SK-N-SH treated with all-trans-retinoic acid at 6 μM for 48 hours (cell line): Measurements from ENCODE around the gene NCAM1.
A peak's percentile ranks its signal among the peaks of the same experiment; 100 is the strongest.

Source experiments
- ATAC-seq: fragments of 200-7000 bp; cut with Tn5 transposase; 3 replicates; pipeline ENCODE4 v1.9.1; 2020; ENCODE audit warnings: mild to moderate bottlenecking, moderate library complexity
- ARNTL ChIP-seq: fragments of 450-650 bp; formaldehyde crosslinking; IDR thresholded peaks from 2 replicates; pipeline ENCODE4 v1.5.0; 2020; ENCODE audit warnings: low read depth, mild to moderate bottlenecking, moderate library complexity, borderline replicate concordance
- BACH2 ChIP-seq: fragments of 250-450 bp; sonication (Bioruptor Pico); IDR thresholded peaks from 2 replicates; pipeline ENCODE4 v1.9.0; 2021; ENCODE audit warnings: mild to moderate bottlenecking, borderline replicate concordance
- CSDC2 ChIP-seq: fragments of 250-450 bp; sonication (Bioruptor Pico); IDR thresholded peaks from 2 replicates; pipeline ENCODE4 v1.5.0; 2020; ENCODE audit warnings: mild to moderate bottlenecking, moderate library complexity
- ESRRG ChIP-seq: fragments of 250-450 bp; sonication (Bioruptor Pico); IDR thresholded peaks from 2 replicates; pipeline ENCODE4 v1.6.1; 2021; ENCODE audit warnings: mild to moderate bottlenecking
- GLIS3 ChIP-seq: fragments of 250-450 bp; sonication (Bioruptor Pico); IDR thresholded peaks from 2 replicates; pipeline ENCODE4 v1.5.0; 2020; ENCODE audit warnings: mild to moderate bottlenecking, moderate library complexity
- ISL1 ChIP-seq: fragments of 250-450 bp; sonication (Bioruptor Pico); IDR thresholded peaks from 2 replicates; pipeline ENCODE4 v2.1.2; 2022; ENCODE audit warnings: mild to moderate bottlenecking, moderate library complexity
- OSR1 ChIP-seq: fragments of 250-450 bp; sonication (Bioruptor Pico); IDR thresholded peaks from 2 replicates; pipeline ENCODE4 v1.8.0; 2022; ENCODE audit warnings: moderate library complexity, mild to moderate bottlenecking, inconsistent platforms
- PPARA ChIP-seq: fragments of 250-450 bp; sonication (Bioruptor Pico); IDR thresholded peaks from 2 replicates; pipeline ENCODE4 v1.5.0; 2020; ENCODE audit warnings: mild to moderate bottlenecking, borderline replicate concordance
- RARB ChIP-seq: fragments of 250-450 bp; sonication (Bioruptor Pico); IDR thresholded peaks from 2 replicates; pipeline ENCODE4 v1.8.0; 2021; ENCODE audit warnings: mild to moderate bottlenecking, moderate library complexity
- SNAI2 ChIP-seq: fragments of 250-450 bp; sonication (Bioruptor Pico); IDR thresholded peaks from 2 replicates; pipeline ENCODE4 v1.5.0; 2020; ENCODE audit warnings: mild to moderate bottlenecking, moderate library complexity
- TCF4 ChIP-seq: fragments of 250-450 bp; sonication (Bioruptor Pico); IDR thresholded peaks from 2 replicates; pipeline ENCODE4 v1.8.0; 2021; ENCODE audit warnings: mild to moderate bottlenecking, moderate library complexity, borderline replicate concordance
- TOX ChIP-seq: fragments of 250-450 bp; sonication (Bioruptor Pico); IDR thresholded peaks from 2 replicates; pipeline ENCODE4 v1.8.0; 2021; ENCODE audit warnings: mild to moderate bottlenecking, moderate library complexity, borderline replicate concordance
- ZC3H10 ChIP-seq: fragments of 250-450 bp; sonication (Bioruptor Pico); IDR thresholded peaks from 2 replicates; pipeline ENCODE4 v1.5.1; 2021; ENCODE audit warnings: mild to moderate bottlenecking, moderate library complexity
- ZFP3 ChIP-seq: fragments of 250-450 bp; sonication (Bioruptor Pico); IDR thresholded peaks from 2 replicates; pipeline ENCODE4 v1.5.0; 2020; ENCODE audit warnings: mild to moderate bottlenecking, moderate library complexity
- ZFP30 ChIP-seq: fragments of 450-650 bp; formaldehyde crosslinking; IDR thresholded peaks from 2 replicates; pipeline ENCODE4 v1.5.0; 2022; ENCODE audit warnings: mild to moderate bottlenecking, moderate library complexity
- ZNF565 ChIP-seq: fragments of 450-650 bp; formaldehyde crosslinking; conservative IDR thresholded peaks from 2 replicates; pipeline ENCODE4 v1.5.0; 2020; ENCODE audit warnings: low read depth, mild to moderate bottlenecking, moderate library complexity
- ZNF70 ChIP-seq: fragments of 450-650 bp; formaldehyde crosslinking; IDR thresholded peaks from 2 replicates; pipeline ENCODE4 v1.5.0; 2020; ENCODE audit warnings: mild to moderate bottlenecking, moderate library complexity
- ZNF8 ChIP-seq: fragments of 450-650 bp; formaldehyde crosslinking; IDR thresholded peaks from 2 replicates; pipeline ENCODE4 v1.5.0; 2020; ENCODE audit warnings: mild to moderate bottlenecking, moderate library complexity
- TF ChIP-seq, protein P1 (sequence below): fragments of 250-450 bp; sonication (Bioruptor Pico); IDR thresholded peaks from 2 replicates; pipeline ENCODE4 v1.5.1; 2021; ENCODE audit warnings: mild to moderate bottlenecking, moderate library complexity
- TF ChIP-seq, protein P2 (sequence below): fragments of 250-450 bp; sonication (Bioruptor Pico); IDR thresholded peaks from 2 replicates; pipeline ENCODE4 v1.8.0; 2020; ENCODE audit warnings: mild to moderate bottlenecking, moderate library complexity, borderline replicate concordance
- TF ChIP-seq, protein P3 (sequence below): fragments of 250-450 bp; sonication (Bioruptor Pico); IDR thresholded peaks from 2 replicates; pipeline ENCODE4 v1.5.0; 2020; ENCODE audit warnings: mild to moderate bottlenecking, moderate library complexity
- TF ChIP-seq, protein P4 (sequence below): fragments of 250-450 bp; sonication (Bioruptor Pico); IDR thresholded peaks from 2 replicates; pipeline ENCODE4 v1.5.1; 2020; ENCODE audit warnings: low read depth, mild to moderate bottlenecking, moderate library complexity

The NCAM1 gene

DNA sequence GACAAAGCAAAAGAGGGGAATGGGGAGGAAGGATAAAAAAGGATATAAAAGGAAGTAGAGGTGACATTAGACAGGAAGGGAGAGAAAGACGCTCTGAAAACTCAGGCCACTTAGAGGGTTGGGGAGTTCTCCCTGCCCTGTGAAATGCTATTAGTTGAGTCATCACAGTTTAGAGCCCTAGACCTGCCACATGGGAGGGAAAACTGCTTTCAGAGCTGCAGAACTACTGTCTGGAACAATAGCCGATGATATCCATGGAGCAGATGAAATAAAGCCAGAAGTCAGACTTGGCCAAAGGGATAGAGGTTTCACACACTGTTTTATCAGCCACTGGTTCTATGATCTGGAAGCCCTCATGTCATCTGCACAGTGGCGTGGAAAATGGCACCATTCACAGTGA lies 157.9 kb downstream of the NCAM1 start:
- 0 out of 2 replicates have a peak, but pooled peaks have one; percentile 40 for TF ChIP-seq SNAI2 (CRISPR knock-in tag)
- no peak for TF ChIP-seq BACH2 (CRISPR knock-in tag)
- TF ChIP-seq ISL1 (CRISPR knock-in tag): peak; percentile 51; the same call in 1 of the 2 replicates
- ATAC-seq: peak; percentile 74

DNA sequence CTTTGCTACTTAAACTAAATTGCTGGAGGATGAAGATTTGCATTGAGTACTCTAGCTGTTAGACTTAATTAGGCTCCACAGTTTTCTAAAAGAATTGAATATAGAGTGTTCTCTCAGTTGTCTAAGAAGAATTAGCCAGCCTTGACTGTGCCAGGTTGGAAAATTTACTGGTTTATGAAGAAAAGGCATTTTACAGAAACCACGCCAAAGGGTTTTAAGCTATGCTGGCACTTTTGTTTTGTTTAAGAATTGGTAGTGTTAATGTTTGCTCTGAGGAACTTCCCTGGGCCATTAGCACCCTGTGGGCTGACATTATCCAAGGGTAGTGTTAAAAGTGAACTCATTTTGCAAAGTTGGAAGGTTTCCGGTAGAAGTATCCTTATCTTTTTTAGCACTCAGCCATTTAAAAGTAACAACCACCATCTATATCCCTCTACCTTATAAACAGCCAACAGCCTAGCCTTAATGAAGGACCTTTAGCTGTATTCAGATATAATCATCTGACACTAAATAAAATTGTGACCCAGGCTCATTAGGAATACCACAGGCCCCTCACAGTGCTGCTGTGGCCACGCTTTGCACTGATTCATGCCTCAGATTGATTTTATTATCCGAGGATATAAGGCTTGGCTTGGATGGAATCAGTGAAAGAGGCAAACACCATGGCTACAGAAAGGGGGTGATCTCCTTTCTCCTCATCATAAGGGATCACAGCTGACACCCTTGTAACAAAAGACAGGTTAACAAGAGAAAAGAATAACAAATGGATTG lies 158.9 kb downstream of the NCAM1 start:
- TF ChIP-seq ZFP30 (CRISPR knock-in tag) (no peak), PPARA (CRISPR knock-in tag) (no peak)
- TF ChIP-seq, protein P1, sequence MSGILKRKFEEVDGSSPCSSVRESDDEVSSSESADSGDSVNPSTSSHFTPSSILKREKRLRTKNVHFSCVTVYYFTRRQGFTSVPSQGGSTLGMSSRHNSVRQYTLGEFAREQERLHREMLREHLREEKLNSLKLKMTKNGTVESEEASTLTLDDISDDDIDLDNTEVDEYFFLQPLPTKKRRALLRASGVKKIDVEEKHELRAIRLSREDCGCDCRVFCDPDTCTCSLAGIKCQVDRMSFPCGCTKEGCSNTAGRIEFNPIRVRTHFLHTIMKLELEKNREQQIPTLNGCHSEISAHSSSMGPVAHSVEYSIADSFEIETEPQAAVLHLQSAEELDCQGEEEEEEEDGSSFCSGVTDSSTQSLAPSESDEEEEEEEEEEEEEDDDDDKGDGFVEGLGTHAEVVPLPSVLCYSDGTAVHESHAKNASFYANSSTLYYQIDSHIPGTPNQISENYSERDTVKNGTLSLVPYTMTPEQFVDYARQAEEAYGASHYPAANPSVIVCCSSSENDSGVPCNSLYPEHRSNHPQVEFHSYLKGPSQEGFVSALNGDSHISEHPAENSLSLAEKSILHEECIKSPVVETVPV (CRISPR knock-in tag): no peak
- ATAC-seq: no peak

DNA sequence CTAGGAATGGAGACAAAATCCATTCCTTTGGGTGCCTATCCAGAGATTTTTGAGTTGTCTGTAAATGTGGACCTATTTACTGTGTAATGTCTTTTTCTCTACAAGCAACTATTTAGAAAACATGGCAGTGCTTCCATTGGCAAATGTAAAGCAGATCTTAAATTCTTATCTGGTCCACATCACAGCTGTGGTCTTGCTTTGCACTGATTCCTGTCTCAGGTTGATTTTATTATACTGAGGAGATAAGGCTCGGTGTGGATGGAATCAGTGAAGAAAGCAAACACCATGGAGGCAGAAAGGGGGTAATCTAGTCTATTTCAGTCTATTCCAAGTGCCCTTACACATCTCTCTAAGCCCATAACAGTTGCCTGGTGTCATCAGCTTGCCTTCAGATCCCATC lies 160.5 kb downstream of the NCAM1 start:
- no peak for TF ChIP-seq ZFP3
- TF ChIP-seq TOX: no peak
- no peak for TF ChIP-seq SNAI2 (CRISPR knock-in tag)
- TF ChIP-seq CSDC2: no peak
- TF ChIP-seq OSR1 (CRISPR knock-in tag): no peak
- TF ChIP-seq, protein P2, sequence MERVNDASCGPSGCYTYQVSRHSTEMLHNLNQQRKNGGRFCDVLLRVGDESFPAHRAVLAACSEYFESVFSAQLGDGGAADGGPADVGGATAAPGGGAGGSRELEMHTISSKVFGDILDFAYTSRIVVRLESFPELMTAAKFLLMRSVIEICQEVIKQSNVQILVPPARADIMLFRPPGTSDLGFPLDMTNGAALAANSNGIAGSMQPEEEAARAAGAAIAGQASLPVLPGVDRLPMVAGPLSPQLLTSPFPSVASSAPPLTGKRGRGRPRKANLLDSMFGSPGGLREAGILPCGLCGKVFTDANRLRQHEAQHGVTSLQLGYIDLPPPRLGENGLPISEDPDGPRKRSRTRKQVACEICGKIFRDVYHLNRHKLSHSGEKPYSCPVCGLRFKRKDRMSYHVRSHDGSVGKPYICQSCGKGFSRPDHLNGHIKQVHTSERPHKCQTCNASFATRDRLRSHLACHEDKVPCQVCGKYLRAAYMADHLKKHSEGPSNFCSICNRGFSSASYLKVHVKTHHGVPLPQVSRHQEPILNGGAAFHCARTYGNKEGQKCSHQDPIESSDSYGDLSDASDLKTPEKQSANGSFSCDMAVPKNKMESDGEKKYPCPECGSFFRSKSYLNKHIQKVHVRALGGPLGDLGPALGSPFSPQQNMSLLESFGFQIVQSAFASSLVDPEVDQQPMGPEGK (CRISPR knock-in tag): no peak
- no peak for TF ChIP-seq ARNTL
- no peak for TF ChIP-seq ZNF565 (CRISPR knock-in tag)
- TF ChIP-seq, protein P3, sequence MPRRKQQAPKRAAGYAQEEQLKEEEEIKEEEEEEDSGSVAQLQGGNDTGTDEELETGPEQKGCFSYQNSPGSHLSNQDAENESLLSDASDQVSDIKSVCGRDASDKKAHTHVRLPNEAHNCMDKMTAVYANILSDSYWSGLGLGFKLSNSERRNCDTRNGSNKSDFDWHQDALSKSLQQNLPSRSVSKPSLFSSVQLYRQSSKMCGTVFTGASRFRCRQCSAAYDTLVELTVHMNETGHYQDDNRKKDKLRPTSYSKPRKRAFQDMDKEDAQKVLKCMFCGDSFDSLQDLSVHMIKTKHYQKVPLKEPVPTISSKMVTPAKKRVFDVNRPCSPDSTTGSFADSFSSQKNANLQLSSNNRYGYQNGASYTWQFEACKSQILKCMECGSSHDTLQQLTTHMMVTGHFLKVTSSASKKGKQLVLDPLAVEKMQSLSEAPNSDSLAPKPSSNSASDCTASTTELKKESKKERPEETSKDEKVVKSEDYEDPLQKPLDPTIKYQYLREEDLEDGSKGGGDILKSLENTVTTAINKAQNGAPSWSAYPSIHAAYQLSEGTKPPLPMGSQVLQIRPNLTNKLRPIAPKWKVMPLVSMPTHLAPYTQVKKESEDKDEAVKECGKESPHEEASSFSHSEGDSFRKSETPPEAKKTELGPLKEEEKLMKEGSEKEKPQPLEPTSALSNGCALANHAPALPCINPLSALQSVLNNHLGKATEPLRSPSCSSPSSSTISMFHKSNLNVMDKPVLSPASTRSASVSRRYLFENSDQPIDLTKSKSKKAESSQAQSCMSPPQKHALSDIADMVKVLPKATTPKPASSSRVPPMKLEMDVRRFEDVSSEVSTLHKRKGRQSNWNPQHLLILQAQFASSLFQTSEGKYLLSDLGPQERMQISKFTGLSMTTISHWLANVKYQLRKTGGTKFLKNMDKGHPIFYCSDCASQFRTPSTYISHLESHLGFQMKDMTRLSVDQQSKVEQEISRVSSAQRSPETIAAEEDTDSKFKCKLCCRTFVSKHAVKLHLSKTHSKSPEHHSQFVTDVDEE (CRISPR knock-in tag): no peak
- no peak for TF ChIP-seq TCF4
- TF ChIP-seq ZNF70 (CRISPR knock-in tag): no peak
- TF ChIP-seq ZFP30 (CRISPR knock-in tag): no peak
- no peak for TF ChIP-seq GLIS3 (CRISPR knock-in tag)
- TF ChIP-seq, protein P4, sequence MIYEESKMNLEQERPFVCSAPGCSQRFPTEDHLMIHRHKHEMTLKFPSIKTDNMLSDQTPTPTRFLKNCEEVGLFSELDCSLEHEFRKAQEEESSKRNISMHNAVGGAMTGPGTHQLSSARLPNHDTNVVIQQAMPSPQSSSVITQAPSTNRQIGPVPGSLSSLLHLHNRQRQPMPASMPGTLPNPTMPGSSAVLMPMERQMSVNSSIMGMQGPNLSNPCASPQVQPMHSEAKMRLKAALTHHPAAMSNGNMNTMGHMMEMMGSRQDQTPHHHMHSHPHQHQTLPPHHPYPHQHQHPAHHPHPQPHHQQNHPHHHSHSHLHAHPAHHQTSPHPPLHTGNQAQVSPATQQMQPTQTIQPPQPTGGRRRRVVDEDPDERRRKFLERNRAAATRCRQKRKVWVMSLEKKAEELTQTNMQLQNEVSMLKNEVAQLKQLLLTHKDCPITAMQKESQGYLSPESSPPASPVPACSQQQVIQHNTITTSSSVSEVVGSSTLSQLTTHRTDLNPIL (CRISPR knock-in tag): no peak
- TF ChIP-seq ESRRG (CRISPR knock-in tag): no peak
- TF ChIP-seq RARB (CRISPR knock-in tag): no peak
- TF ChIP-seq ZNF8 (CRISPR knock-in tag): no peak

DNA sequence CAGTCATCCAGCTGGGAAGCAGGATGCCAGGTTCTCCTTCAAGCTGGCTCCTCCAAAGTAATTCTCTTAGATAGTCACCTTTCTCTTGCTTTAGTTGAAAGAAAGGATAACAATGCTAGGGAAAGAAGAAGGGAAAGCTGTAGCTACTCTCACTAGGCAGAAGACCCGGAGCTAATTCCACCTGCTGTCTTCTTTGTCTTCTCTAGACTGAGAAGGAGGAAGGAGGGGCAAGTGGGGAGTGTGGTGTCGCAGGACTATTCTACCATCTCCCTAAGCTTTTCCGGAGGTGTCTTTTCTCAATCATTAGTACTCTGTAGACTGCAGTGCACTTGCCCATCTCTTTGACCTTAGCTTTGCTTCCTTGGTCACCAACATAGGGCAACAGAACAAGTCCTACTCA lies 162.8 kb downstream of the NCAM1 start:
- no peak for ATAC-seq
- TF ChIP-seq, protein P1 (CRISPR knock-in tag): no peak
- TF ChIP-seq ZFP30 (CRISPR knock-in tag): no peak
- TF ChIP-seq ZC3H10 (CRISPR knock-in tag): no peak
- no peak for TF ChIP-seq ZNF565 (CRISPR knock-in tag)
- TF ChIP-seq, all 23 proteins: peak for 0

More for the DNA sequence above, 160.5 kb downstream of the NCAM1 start:
- ATAC-seq: no peak
